Body of pancreas (tissue), 4 donors: ENCODE data around the gene NKD1. TPM values are rescaled to one million over a fixed set of nuclear protein-coding genes. Genes with fewer than 3 reads are reported as not detected.

Experiments used
- ATAC-seq: fragments of 150-250 bp; one replicate; pipeline ENCODE4 v1.9.1; 2016
- DNase-seq, 4 donors: peaks; one replicate each; pipeline ENCODE4 v3.0.0-alpha.2; 2019
- H3K27ac ChIP-seq, 4 donors: fragments of 200-600 bp; sonication (generic); 1 replicate in 3 of 4; 2 replicates in 1 of 4; pipeline versions ENCODE4 v1.5.1 to v1.6.1; 2016 to 2019; ENCODE audit warnings: mild to moderate bottlenecking in 1 of 4, mixed read lengths in 1 of 4, moderate library complexity in 1 of 4
- H3K27me3 ChIP-seq, 2 donors: fragments of 200-600 bp; sonication (generic); one replicate each; pipeline ENCODE4 v1.6.0; 2016; ENCODE audit warnings: mild to moderate bottlenecking in 1 of 2
- H3K36me3 ChIP-seq, 2 donors: fragments of 200-600 bp; sonication (generic); replicated peaks in 1 of 2; 2 replicates each; pipeline ENCODE4 v1.5.1; 2016; ENCODE audit warnings: low read depth in 2 of 2; ENCODE audit not compliant: insufficient read depth in 1 of 2
- H3K4me1 ChIP-seq: fragments of 200-600 bp; sonication (generic); one replicate; pipeline ENCODE4 v1.6.0; 2016
- H3K4me3 ChIP-seq, 2 donors: fragments of 200-600 bp; sonication (generic); 1 replicate in 1 of 2; 2 replicates in 1 of 2; pipeline ENCODE4 v1.5.1; 2016 to 2019
- H3K9me3 ChIP-seq, 3 donors: fragments of 200-600 bp; sonication (generic); 1 replicate in 2 of 3; 2 replicates in 1 of 3; pipeline ENCODE4 v1.5.1; 2016
- CTCF ChIP-seq, 7 experiments: fragments of 450-650 bp in 4 of 7; fragments of 200-600 bp in 3 of 7; sonication (generic) in 3 of 7; IDR thresholded peaks; one replicate each; pipeline ENCODE4 v1.5.1; 2016 to 2019; ENCODE audit warnings: antibody characterized with exemption in 7 of 7
- POLR2A ChIP-seq, 3 donors: fragments of 450-650 bp; IDR thresholded peaks; one replicate each; pipeline ENCODE4 v1.6.1; 2016; ENCODE audit warnings: antibody characterized with exemption in 3 of 3, mild to moderate bottlenecking in 2 of 3
- WGBS, 2 donors: methylation state at CpG; one replicate each; pipeline ENCODE4 v1.1.5; 2017; 5-methylcytosine and 5-hydroxymethylcytosine counted together
- intact Hi-C: fragments of 100-400 bp; cut with DNase I; formaldehyde crosslinking; loops from one replicate; pipeline ENCODE4 v1.15.1; 2023
- total RNA-seq, 2 donors: library from RNA; depleted of rRNA; stranded (reverse); fragments of >200 nt; gene quantifications; one replicate each; pipeline ENCODE4 v1.1.0, GENCODE V29; 2016

The NKD1 gene
- total RNA-seq, 2 donors from 2014 or later, result 2.0 to 4.9 TPM

- Histone ChIP-seq H3K4me3 (no peak overlapping the region), H3K27ac (no peak overlapping the region), H3K4me1 (no peaks in the 10 kb centered on the region), H3K27me3 (no peaks in the 10 kb centered on the region), H3K36me3 (no peaks in the 10 kb centered on the region), H3K9me3 (no peaks in the 10 kb centered on the region)
- WGBS, 2 donors, result 76 to 85% methylated on average over 14 of the region's 14 CpGs
- intact Hi-C loops, result no loop called here
- DNase-seq (no peak), ATAC-seq (no peak)
- TF ChIP-seq CTCF (IDR thresholded peaks at IDR 0.05) (no peak), POLR2A (IDR thresholded peaks at IDR 0.05) (no peak)
These were observed 25.9 kb downstream of the NKD1 start for GRCh38 chr16:50573947-50574744.

GRCh38 chr16:50574745-50575136 is 26.5 kb downstream of the NKD1 start:
- DNase-seq (no peak), ATAC-seq (no peak)
- no peak for TF ChIP-seq CTCF (IDR thresholded peaks at IDR 0.05)
- no peak for TF ChIP-seq POLR2A (IDR thresholded peaks at IDR 0.05)
- H3K36me3 ChIP-seq, result no peaks in the 10 kb centered on the region
- no peaks in the 10 kb centered on the region for H3K9me3 ChIP-seq
- no peaks in the 10 kb centered on the region for H3K27me3 ChIP-seq
- no peaks in the 10 kb centered on the region for H3K4me1 ChIP-seq
- no peak overlapping the region for H3K27ac ChIP-seq
- intact Hi-C loops, result no loop called here
- no peak overlapping the region for H3K4me3 ChIP-seq

GRCh38 chr16:50575743-50576142 is 27.5 kb downstream of the NKD1 start:
- Histone ChIP-seq H3K27me3 (no peaks in the 10 kb centered on the region), H3K9me3 (no peaks in the 10 kb centered on the region), H3K4me1 (no peaks in the 10 kb centered on the region), H3K27ac (no peak overlapping the region), H3K4me3 (no peak overlapping the region), H3K36me3 (no peaks in the 10 kb centered on the region)
- no peak for DNase-seq
- ATAC-seq, result no peak
- no peak for TF ChIP-seq POLR2A (IDR thresholded peaks at IDR 0.05)
- TF ChIP-seq CTCF (IDR thresholded peaks at IDR 0.05), result no peak
- WGBS, 2 donors, result 93 to 100% methylated on average over 1 to 2 of the region's 2 CpGs
- intact Hi-C loops, result no loop called here

GRCh38 chr16:50576403-50577113 is 28.4 kb downstream of the NKD1 start:
- Histone ChIP-seq H3K27ac (no peak overlapping the region), H3K9me3 (no peaks in the 10 kb centered on the region), H3K4me1 (no peaks in the 10 kb centered on the region), H3K4me3 (no peak overlapping the region), H3K27me3 (no peaks in the 10 kb centered on the region), H3K36me3 (no peaks in the 10 kb centered on the region)
- 91 to 98% methylated on average over 3 of the region's 3 CpGs for WGBS, 2 donors
- no peak for DNase-seq
- no peak for ATAC-seq
- TF ChIP-seq CTCF (IDR thresholded peaks at IDR 0.05) (no peak), POLR2A (IDR thresholded peaks at IDR 0.05) (no peak)
- intact Hi-C loops, result no loop called here
